Body of pancreas (tissue), 4 donors: ENCODE data around the gene HSD17B8.

Experiments used
- CTCF ChIP-seq, 7 experiments: fragments of 450-650 bp in 4 of 7; fragments of 200-600 bp in 3 of 7; sonication (generic) in 3 of 7; IDR thresholded peaks; one replicate each; pipeline ENCODE4 v1.5.1; 2016 to 2019; ENCODE audit warnings: antibody characterized with exemption in 7 of 7
- POLR2A ChIP-seq, 3 donors: fragments of 450-650 bp; IDR thresholded peaks; one replicate each; pipeline ENCODE4 v1.6.1; 2016; ENCODE audit warnings: antibody characterized with exemption in 3 of 3, mild to moderate bottlenecking in 2 of 3

GRCh38 chr6:33217246-33217645 is 12.8 kb downstream of the HSD17B8 start:
- TF ChIP-seq CTCF (IDR thresholded peaks at IDR 0.05) (no peak), POLR2A (IDR thresholded peaks at IDR 0.05) (no peak)
